ENCODE measurements around the gene C3orf20. TPM values are rescaled to one million over a fixed set of nuclear protein-coding genes. Genes with fewer than 3 reads are reported as not detected.
A peak's percentile ranks its signal among the peaks of the same experiment; 100 is the strongest.

C3orf20 gene
- total RNA-seq, 2 experiments from 2014 or later, result 0.14 TPM; not detected in 1

DNA sequence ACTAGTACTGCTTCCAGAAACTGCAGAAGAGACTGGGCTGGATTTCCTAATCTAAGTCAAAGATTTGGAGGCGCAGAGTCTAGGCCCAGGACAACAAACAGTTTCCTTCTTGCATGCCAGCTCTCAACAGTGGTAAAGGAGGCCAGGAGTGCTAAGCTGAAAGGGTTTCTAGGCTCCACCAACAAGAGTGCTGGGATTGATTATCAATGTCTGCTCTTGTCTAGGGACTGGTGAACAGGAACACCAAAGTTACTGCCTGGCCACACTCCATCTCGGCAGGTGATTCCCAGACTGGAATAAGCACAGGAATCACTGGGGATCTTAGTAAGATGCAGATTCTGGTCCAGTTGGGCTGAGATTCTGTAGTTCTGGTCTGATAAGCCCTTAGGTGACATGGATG lies 121.1 kb downstream of the C3orf20 start:
- peaks cover 5% of the 10 kb centered on the region for H3K27me3 Mint-ChIP-seq
- no peaks in the 10 kb centered on the region for H3K36me3 Mint-ChIP-seq
- H3K27ac Mint-ChIP-seq, result no peak overlapping the region
- H3K4me1 Mint-ChIP-seq, result peaks cover 2% of the 10 kb centered on the region
- no peak for DNase-seq
- peaks cover 1% of the 10 kb centered on the region for H3K9me3 Mint-ChIP-seq
- H3K4me3 Mint-ChIP-seq, result no peak overlapping the region

DNA sequence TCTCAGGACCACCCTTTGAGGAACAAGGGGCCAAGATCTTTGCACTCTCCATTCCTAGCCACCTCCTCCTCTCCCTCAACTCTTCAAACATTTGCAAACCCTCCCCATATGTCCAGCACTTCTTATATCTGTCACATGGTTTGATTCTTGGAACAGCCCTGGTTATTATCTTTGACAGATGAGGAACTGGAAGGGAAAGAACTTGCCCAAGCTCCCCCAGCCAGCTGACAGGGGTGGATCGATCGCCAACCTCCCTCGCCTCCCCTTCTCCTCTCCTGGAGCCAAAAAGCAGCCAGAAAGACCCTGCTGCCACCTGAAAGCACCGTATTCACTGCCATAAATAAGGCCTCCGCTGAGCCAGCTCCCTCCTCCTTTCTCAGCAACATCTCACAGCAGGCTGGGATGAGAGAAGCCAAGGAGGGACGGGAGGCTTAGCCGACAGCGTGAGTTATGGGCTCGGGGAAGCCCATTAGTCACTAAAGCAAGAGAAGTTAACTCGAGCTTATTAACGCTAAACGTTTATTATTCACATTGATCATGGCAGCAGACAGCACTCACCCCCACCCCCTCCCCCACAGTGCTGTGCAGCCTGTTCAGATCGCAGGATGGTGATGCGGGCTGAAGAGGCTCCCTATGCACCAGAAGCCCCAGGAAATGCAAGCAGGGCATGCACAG lies 121.6 kb downstream of the C3orf20 start:
- no peaks in the 10 kb centered on the region for H3K4me1 Mint-ChIP-seq
- no peak for DNase-seq
- H3K36me3 Mint-ChIP-seq, result no peaks in the 10 kb centered on the region
- H3K4me3 Mint-ChIP-seq, result no peak overlapping the region
- peaks cover under 1% of the 10 kb centered on the region for H3K27me3 Mint-ChIP-seq
- H3K27ac Mint-ChIP-seq, result no peak overlapping the region
- H3K9me3 Mint-ChIP-seq, result peaks cover 1% of the 10 kb centered on the region

DNA sequence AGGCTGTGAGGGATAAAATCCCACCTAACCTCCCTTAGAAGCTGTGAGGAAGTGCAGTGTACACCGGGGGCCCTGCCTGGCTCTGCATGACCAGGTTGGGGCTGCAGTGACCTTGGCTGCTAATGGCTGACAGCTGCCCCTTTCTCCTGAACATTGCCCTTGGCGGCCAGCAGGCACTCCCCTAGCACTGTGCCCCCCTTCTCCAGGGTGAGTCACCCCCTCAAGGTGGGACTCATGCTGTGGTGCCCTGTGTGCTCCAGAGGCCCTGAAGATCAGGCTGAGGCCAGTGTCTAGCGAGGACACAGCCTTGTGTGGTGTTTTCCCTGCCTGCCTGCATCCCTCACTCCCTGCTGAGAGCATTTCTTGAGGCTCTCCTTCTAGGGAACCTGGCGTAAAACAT lies 122.8 kb downstream of the C3orf20 start:
- peaks cover 1% of the 10 kb centered on the region for H3K9me3 Mint-ChIP-seq
- no peak for DNase-seq
- H3K4me3 Mint-ChIP-seq, result no peak overlapping the region
- no peak overlapping the region for H3K27ac Mint-ChIP-seq
- no peaks in the 10 kb centered on the region for H3K36me3 Mint-ChIP-seq
- H3K27me3 Mint-ChIP-seq, result no peaks in the 10 kb centered on the region
- no peaks in the 10 kb centered on the region for H3K4me1 Mint-ChIP-seq

DNA sequence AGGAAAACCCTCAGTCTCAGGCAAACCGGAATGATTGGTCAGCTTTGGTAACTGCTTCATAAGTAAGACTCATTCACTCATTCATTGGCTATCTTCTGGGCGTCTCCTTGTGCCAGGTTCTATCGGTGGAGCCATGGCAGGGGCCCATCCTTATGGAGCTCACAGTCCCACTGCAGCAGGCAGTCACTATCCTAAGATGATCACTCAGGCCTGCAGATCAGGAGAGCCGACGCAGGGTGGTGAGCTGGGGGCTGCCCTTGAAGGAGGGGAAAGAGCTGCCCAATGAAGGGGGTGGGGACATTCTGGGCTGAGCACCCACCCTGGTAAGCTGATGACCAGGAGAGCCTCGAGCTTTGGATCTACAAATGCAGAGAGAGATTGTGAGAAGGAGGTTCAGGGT lies 123.3 kb downstream of the C3orf20 start:
- Mint-ChIP-seq H3K9me3 (peaks cover 1% of the 10 kb centered on the region), H3K4me3 (no peak overlapping the region), H3K27me3 (peaks cover 1% of the 10 kb centered on the region)

DNA sequence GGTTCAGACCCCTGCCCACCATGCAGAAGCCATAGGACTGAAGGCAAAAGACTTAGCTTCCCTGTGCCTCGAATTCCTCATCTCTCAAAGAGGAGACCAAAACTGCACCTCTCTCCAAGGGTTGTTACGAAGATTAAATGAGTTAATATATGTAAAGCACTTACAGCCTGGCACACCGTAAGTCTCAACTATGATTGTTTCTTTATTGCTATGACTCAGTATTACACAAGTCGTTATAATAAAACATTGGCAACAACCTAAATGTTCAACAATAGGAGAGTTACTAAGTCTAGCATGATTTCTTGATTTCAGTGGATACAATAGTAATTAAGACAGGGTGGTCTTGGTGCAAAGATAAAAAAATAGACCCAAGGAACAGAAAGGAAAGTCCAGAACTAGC lies 124.2 kb downstream of the C3orf20 start:
- Mint-ChIP-seq H3K36me3 (no peaks in the 10 kb centered on the region), H3K4me3 (no peak overlapping the region), H3K27me3 (peaks cover 3% of the 10 kb centered on the region), H3K9me3 (peaks cover 1% of the 10 kb centered on the region), H3K4me1 (peaks cover 4% of the 10 kb centered on the region), H3K27ac (no peak overlapping the region)
- no peak for DNase-seq

More for the DNA sequence above, 123.3 kb downstream of the C3orf20 start:
- Mint-ChIP-seq H3K4me1 (no peaks in the 10 kb centered on the region), H3K27ac (no peak overlapping the region), H3K36me3 (no peaks in the 10 kb centered on the region)
- DNase-seq, result no peak

DNA sequence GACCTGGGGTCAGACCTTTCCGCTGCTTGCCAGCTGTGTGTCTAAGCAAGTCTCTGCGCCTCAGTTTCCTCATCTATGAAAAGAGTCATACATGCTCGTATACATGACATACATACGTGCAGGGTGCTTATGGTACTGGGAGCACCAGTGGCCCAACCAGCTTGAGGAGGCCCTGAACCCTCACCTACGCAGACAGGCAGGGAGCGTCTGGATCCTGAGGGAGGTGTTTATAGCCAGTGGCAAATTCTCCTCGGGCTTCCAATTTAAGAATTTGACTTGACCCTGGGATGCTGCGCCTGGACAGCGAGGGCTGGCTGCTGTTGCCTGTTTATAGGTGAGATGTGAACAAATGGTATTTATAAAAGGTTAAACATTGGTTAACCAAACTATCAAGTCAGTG lies 126.1 kb downstream of the C3orf20 start:
- Mint-ChIP-seq H3K4me3 (no peak overlapping the region), H3K36me3 (no peaks in the 10 kb centered on the region), H3K4me1 (peaks cover 11% of the 10 kb centered on the region), H3K9me3 (peaks cover 1% of the 10 kb centered on the region), H3K27ac (no peak overlapping the region), H3K27me3 (peaks cover 6% of the 10 kb centered on the region)
- DNase-seq, result no peak

DNA sequence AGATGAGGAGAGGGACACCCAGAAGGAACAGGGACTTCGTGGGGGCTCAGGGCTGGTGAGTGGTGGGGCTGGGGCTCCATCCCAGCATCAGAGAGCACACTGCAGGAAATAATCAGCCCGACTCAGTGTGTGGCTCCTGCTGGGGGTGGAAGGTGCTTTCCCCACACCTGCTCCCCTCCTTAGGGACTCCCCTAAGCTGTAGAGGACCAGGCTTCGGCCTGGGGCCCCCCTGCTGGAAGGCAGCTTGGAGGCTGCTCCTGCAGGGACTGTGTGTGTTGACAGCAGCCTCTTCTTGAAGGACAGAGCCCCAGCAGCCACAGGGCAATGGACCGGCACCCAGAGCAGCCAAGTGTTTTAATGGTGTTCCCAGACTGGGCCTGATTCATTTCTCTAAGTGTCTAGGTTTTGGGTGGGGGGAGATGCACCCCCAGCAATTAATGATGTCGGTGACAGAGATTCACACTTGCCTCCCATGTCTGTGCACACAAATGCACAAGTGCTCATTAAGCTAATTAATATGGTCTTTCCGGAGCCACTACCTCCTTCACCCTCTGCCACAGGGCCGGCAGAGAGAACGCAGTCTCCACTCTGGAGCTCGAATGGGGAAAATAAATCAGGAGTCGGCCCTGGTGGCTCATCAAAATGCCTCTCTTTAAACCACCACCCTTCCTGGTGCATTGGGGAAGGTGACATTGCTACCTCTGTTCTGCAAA lies 126.9 kb downstream of the C3orf20 start:
- peaks cover 13% of the 10 kb centered on the region for H3K4me1 Mint-ChIP-seq

DNA sequence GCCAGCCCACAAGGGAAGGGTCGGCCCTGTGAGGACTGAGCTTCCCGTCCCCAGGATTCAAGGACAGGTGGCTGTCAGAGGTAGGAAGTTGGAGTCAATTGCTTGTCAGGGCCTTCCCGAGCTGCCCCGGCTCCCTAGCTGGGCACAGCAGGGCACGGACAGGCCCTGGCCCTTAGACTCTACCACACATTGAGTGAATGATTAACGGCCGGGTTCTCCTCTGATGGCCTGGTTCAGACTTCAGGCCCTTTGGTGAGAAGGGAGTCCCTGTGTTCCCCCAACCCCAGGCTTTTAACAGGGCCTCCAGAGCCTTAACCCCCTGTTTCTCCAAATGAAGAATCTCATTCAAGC lies 127.4 kb downstream of the C3orf20 start:
- peaks cover 1% of the 10 kb centered on the region for H3K9me3 Mint-ChIP-seq
- peaks cover 10% of the 10 kb centered on the region for H3K27me3 Mint-ChIP-seq
- DNase-seq, result no peak
- H3K27ac Mint-ChIP-seq, result no peak overlapping the region
- peaks cover 15% of the 10 kb centered on the region for H3K4me1 Mint-ChIP-seq
- no peak overlapping the region for H3K4me3 Mint-ChIP-seq
- no peaks in the 10 kb centered on the region for H3K36me3 Mint-ChIP-seq

More for the DNA sequence above, 126.9 kb downstream of the C3orf20 start:
- Mint-ChIP-seq H3K36me3 (no peaks in the 10 kb centered on the region), H3K4me3 (no peak overlapping the region), H3K9me3 (peaks cover 1% of the 10 kb centered on the region), H3K27me3 (peaks cover 8% of the 10 kb centered on the region), H3K27ac (no peak overlapping the region)
- DNase-seq, result no peak

DNA sequence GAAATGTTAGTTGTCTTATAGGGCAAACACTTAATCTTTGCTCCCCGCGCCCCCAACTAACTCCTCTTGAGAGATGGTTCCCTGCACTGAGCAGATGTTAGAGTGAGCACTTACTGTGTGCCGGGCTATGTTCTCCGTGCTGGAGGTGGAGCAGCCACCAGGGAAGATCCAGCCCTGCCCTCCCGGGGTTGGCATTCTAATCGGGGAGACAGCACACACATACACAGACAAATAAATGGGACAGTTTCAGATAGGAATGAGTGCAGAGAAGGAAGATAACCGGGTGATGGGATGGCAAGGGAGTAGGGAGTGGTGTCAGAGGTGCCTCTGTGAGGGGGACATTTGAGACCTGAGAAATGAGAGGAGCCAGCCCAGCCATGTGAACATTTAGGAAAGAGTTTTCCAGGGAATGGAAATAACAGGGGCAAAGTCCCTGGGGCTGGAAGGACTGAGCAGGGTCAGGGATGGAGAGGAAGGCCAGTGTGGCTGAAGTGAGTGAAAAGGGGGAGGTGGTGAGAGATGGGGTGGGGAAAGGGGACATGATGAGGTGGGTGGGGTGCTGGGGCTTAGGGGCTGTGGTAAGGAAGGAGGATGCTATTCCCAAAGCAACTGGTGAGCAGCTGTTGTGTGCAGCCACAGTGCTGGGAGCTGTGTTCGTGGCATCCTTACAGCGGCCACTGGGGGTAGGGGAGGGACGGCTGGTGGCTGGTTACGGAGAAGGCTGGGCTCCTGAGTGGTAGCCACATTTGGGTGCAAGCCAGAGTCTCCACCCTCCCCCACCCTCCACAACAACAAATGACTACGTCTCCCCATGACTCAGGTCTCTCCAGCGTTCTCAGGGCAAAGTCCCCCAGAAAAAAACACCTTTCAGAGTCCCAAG lies 128.4 kb downstream of the C3orf20 start:
- peak; percentile 17 for DNase-seq
- H3K4me1 Mint-ChIP-seq, result peaks cover 15% of the 10 kb centered on the region
- peaks cover 1% of the 10 kb centered on the region for H3K9me3 Mint-ChIP-seq
- H3K27me3 Mint-ChIP-seq, result peaks cover 10% of the 10 kb centered on the region
- H3K27ac Mint-ChIP-seq, result no peak overlapping the region
- H3K36me3 Mint-ChIP-seq, result no peaks in the 10 kb centered on the region
- H3K4me3 Mint-ChIP-seq, result no peak overlapping the region

DNA sequence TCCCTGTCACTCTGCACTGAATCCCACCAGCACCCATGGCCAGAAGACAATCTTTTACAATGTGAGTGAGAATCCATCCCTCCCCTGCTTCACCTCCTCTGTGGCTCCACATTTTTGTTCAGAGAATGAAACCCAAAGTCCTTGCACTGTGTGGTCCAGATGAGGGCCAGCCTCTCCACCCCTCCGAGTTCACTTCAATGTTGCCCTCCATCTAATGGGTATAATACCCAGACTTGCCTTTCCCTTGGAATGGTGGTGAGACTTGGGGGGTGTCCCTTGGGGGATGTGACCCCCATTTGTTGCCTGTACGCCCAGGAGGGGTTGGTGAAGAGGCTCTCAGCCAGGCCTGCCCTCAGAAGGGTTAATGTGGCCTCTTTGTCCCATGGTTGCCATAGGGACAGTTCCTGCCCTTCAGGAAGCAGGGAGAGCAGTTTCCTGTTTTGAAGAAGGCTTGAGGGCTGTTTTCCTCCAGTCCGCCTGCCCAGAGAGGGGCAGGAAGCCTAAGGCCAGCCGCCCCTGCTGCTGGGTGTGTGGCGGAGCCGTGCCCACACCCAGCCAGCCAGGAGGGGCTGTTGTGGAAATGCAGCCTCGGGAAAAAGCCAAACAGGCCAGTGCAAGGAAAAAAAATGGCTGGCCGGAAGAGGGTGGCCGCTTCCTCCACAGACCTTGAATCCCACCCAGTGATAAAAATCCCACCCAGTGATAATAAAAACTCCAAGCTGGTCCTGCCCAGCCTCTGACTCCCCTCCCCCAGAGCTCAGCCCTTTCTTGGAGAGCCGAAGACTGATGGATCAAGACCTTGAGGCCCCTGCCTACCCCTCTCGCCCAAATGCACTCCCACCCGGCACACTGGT lies 129.3 kb downstream of the C3orf20 start:
- no peak overlapping the region for H3K27ac Mint-ChIP-seq

DNA sequence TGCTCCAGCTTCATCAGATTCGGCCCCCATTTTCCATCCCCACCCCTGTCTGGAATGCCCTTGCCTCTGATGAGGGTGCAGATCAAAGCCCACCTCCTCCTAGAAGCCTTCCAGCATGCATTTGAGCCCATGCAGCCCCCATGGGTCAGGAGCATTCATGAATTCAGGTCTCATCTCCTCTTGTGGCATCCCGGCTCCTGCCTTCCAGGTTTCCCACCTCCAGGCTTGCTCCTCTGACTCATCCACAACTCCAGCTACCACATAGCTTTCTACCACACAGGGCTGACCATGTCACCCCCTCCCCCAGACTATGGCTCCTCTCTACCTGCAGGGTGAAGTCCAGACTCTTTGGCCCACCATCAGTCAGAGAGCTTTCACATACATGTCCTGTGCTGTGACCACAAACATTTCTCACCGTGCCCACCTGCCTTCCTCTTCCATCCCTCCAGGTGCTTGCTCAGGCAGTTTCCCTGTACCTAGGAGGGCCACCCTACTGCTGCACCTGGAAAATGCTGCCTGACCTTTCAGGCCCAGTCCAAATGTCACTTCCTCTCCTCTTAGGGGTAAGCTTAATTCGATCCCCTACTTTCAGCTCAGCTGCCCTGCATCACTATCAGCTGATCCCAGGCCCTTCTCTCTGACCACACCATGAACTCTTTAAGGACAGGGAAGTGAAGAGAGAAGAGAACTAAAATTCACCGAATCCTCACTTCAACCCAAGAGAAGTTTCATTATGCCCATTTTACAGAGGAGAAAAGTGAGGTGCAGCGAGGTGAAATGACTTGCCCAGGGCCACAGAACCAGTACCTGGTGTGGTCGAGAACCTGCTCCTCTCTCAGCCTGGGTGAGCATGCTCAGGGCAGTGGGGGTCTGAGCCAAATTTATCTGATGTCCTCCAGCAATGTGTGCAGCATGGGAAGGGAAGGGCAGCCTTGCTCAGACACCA lies 130.2 kb downstream of the C3orf20 start:
- no peaks in the 10 kb centered on the region for H3K36me3 Mint-ChIP-seq
- H3K27ac Mint-ChIP-seq, result no peak overlapping the region
- H3K27me3 Mint-ChIP-seq, result peaks cover 27% of the 10 kb centered on the region
- peaks cover 15% of the 10 kb centered on the region for H3K4me1 Mint-ChIP-seq
- DNase-seq, result no peak
- no peaks in the 10 kb centered on the region for H3K9me3 Mint-ChIP-seq
- H3K4me3 Mint-ChIP-seq, result no peak overlapping the region

More for the DNA sequence above, 129.3 kb downstream of the C3orf20 start:
- no peaks in the 10 kb centered on the region for H3K36me3 Mint-ChIP-seq
- no peak overlapping the region for H3K4me3 Mint-ChIP-seq
- H3K9me3 Mint-ChIP-seq, result peaks cover 1% of the 10 kb centered on the region
- DNase-seq, result no peak
- H3K4me1 Mint-ChIP-seq, result peaks cover 15% of the 10 kb centered on the region
- peaks cover 18% of the 10 kb centered on the region for H3K27me3 Mint-ChIP-seq

DNA sequence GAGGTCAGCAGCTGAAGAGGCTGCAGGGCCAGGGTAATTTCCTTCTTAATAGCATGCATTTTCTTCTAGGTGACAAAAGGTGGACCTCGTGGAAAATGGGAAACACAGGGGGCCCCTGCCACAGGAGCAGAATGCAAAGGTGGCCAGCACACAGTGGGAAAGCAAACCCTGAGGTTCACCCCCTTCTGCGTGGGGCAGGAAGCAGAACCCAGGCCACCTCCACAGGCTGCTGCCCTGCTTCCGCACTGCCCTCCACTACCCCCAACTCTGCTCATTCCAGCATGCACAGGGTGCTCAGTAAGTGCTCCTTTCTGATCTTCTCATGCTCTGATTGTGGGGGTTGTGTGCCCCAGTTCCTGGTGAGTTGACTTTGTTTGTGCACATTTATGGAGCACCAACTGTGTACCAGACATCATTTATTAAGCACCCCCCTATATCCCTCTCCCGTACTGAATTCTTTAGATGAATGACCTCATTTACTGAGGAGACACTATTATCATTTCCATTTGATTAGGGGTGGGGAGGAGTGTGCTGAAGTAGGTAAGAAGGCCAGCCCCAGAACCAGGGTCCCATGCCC lies 131.1 kb downstream of the C3orf20 start:
- Mint-ChIP-seq H3K4me3 (no peak overlapping the region), H3K4me1 (peaks cover 15% of the 10 kb centered on the region), H3K27ac (no peak overlapping the region), H3K9me3 (no peaks in the 10 kb centered on the region), H3K27me3 (peaks cover 31% of the 10 kb centered on the region), H3K36me3 (no peaks in the 10 kb centered on the region)
- no peak for DNase-seq

DNA sequence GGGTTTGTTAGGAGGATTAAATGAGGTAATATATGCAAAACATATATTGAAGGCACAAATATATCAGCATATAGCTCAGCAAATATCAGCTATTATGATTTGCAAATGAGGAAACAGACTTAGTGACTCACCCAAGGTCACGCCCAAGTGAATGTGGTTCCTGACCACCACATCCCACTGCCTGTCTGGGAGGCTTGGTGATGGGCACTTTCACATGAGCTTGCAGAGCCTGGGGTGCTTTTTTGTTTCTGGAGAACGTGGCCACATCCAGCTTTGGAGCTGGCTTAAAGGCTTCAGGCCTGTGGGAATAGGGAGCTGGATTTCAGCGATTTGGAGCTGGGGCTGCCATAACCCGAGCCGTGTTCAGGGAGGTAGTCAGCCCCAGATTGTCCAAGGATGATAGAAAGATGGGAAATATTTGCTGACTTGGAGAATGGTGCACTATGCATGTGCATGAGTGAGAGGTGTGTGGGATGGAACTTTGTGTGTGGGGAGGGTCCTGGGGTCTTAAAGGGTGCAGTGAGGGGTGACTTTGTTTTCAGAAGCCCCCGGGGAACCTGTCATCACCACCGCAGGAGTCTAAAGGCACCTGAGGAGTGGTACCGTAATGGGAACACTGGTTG lies 131.8 kb downstream of the C3orf20 start:
- peaks cover 17% of the 10 kb centered on the region for H3K4me1 Mint-ChIP-seq
- no peak overlapping the region for H3K4me3 Mint-ChIP-seq
- peak; percentile 20 for DNase-seq
- no peaks in the 10 kb centered on the region for H3K36me3 Mint-ChIP-seq
- H3K9me3 Mint-ChIP-seq, result no peaks in the 10 kb centered on the region
- H3K27ac Mint-ChIP-seq, result no peak overlapping the region
- peaks cover 38% of the 10 kb centered on the region for H3K27me3 Mint-ChIP-seq

Measured in activated naive CD8-positive, alpha-beta T cell treated with anti-CD3 and anti-CD28 coated beads for 36 hours (primary cell).